Measurements from ENCODE around the gene MRPL16. TPM values are rescaled to one million over a fixed set of nuclear protein-coding genes. Genes with fewer than 3 reads are reported as not detected.

Gene MRPL16
- total and polyA plus RNA-seq, 2 of the 13 experiments (the other 11 are each of a cell fraction or from before 2014, with no cell fraction given): 45.3 to 62.6 TPM

- peak; percentile 37; the same call in 1 of the 2 replicates for TF ChIP-seq ZNF710 (CRISPR knock-in tag; IDR thresholded peaks at IDR 0.05; ENCODE audit: borderline replicate concordance)
- no peak for TF ChIP-seq TFAP4 (IDR thresholded peaks at IDR 0.05; ENCODE audit: borderline replicate concordance, low read depth)
- no peak for TF ChIP-seq FOXP1 (IDR thresholded peaks at IDR 0.05)
- TF ChIP-seq FOXP1 (CRISPR knock-in tag; IDR thresholded peaks at IDR 0.05): peak; percentile 42; the same call in 1 of the 2 replicates
- no peak for TF ChIP-seq ELK4 (CRISPR knock-in tag; IDR thresholded peaks at IDR 0.05; ENCODE audit: borderline replicate concordance)
- no peak for TF ChIP-seq ZNF790 (CRISPR knock-in tag; IDR thresholded peaks at IDR 0.05; ENCODE audit: borderline replicate concordance)
- peak; percentile 40; the same call in 1 of the 2 replicates for TF ChIP-seq TBX2 (CRISPR knock-in tag; IDR thresholded peaks at IDR 0.05; ENCODE audit: borderline replicate concordance)
- peak; percentile 44; the same call in 1 of the 2 replicates for TF ChIP-seq ZBTB26 (CRISPR knock-in tag; IDR thresholded peaks at IDR 0.05; ENCODE audit: borderline replicate concordance)
- TF ChIP-seq STAG1 (CRISPR knock-in tag; IDR thresholded peaks at IDR 0.05): peak; percentile 44
- 0 out of 2 replicates have a peak, but pooled peaks have one; percentile 30 for TF ChIP-seq ZNF646 (CRISPR knock-in tag; IDR thresholded peaks at IDR 0.05)
- peak; percentile 81 for TF ChIP-seq YY1 (IDR thresholded peaks at IDR 0.05; ENCODE audit: insufficient read depth, insufficient replicate concordance, low read depth, low read length)
- TF ChIP-seq ZNF3 (CRISPR knock-in tag; IDR thresholded peaks at IDR 0.05): no peak
- TF ChIP-seq SAFB2 (CRISPR knock-in tag; IDR thresholded peaks at IDR 0.05; ENCODE audit: borderline replicate concordance, low read depth): no peak; the same call in 1 of the 2 replicates
Measured at GRCh38 chr11:59810189-59810910, at the start of gene MRPL16 (continued).
